ENCODE results near the gene ELF4.

- TF ChIP-seq, protein P1, sequence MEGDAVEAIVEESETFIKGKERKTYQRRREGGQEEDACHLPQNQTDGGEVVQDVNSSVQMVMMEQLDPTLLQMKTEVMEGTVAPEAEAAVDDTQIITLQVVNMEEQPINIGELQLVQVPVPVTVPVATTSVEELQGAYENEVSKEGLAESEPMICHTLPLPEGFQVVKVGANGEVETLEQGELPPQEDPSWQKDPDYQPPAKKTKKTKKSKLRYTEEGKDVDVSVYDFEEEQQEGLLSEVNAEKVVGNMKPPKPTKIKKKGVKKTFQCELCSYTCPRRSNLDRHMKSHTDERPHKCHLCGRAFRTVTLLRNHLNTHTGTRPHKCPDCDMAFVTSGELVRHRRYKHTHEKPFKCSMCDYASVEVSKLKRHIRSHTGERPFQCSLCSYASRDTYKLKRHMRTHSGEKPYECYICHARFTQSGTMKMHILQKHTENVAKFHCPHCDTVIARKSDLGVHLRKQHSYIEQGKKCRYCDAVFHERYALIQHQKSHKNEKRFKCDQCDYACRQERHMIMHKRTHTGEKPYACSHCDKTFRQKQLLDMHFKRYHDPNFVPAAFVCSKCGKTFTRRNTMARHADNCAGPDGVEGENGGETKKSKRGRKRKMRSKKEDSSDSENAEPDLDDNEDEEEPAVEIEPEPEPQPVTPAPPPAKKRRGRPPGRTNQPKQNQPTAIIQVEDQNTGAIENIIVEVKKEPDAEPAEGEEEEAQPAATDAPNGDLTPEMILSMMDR (conservative IDR thresholded peaks at IDR 0.05; ENCODE audit: low read length), result no peak
- no peak for TF ChIP-seq EZH2phosphoT487 (IDR thresholded peaks at IDR 0.05; ENCODE audit: borderline replicate concordance)
Measured at GRCh38 chrX:130015181-130015580, 95.1 kb downstream of the ELF4 start.
